Astrocyte (in vitro differentiated cells and primary cell): ENCODE measurements around the gene MYOCD. TPM values are rescaled to one million over a fixed set of nuclear protein-coding genes. Genes with fewer than 3 reads are reported as not detected.
A peak's percentile ranks its signal among the peaks of the same experiment; 100 is the strongest.

Experiments
- DNase-seq: peaks from one replicate; pipeline ENCODE4 v3.0.0-alpha.2; 2010; ENCODE audit warnings: low read depth
- FAIRE-seq: peaks from 2 replicates; lab custom pipeline; 2011; peaks lifted over from hg19 to GRCh38; lab: Jason Lieb, UNC
- H2AFZ ChIP-seq: 2 replicates; pipeline ENCODE4 v1.6.0; 2012; ENCODE audit warnings: low read depth, low read length, inconsistent platforms
- H3K27ac ChIP-seq: 2 replicates; pipeline ENCODE4 v1.5.1; 2011; ENCODE audit warnings: low read depth, low read length, inconsistent platforms
- H3K27me3 ChIP-seq: 2 replicates; pipeline ENCODE4 v1.6.0; 2011; ENCODE audit warnings: low read length, inconsistent platforms; ENCODE audit not compliant: insufficient read depth
- H3K36me3 ChIP-seq: 2 replicates; pipeline ENCODE4 v1.5.1; 2011; ENCODE audit warnings: low read length, inconsistent platforms; ENCODE audit not compliant: insufficient read depth
- H3K4me1 ChIP-seq: 2 replicates; pipeline ENCODE4 v1.5.1; 2011; ENCODE audit warnings: low read length, inconsistent platforms; ENCODE audit not compliant: insufficient read depth
- H3K4me2 ChIP-seq: 2 replicates; pipeline ENCODE4 v1.6.0; 2012; ENCODE audit warnings: low read length, inconsistent platforms
- H3K4me3 ChIP-seq: 2 replicates; pipeline ENCODE4 v1.5.1; 2011; ENCODE audit warnings: low read depth, mild to moderate bottlenecking, low read length, inconsistent platforms; ENCODE audit not compliant: insufficient read depth
- H3K79me2 ChIP-seq: 2 replicates; pipeline ENCODE4 v1.6.0; 2012; ENCODE audit warnings: mild to moderate bottlenecking, low read length, inconsistent platforms; ENCODE audit not compliant: insufficient read depth
- H3K9ac ChIP-seq: 2 replicates; pipeline ENCODE4 v1.6.0; 2012; ENCODE audit warnings: mild to moderate bottlenecking, low read length, inconsistent platforms
- H3K9me3 ChIP-seq: 2 replicates; pipeline ENCODE4 v1.5.1; 2012; ENCODE audit warnings: low read depth, mild to moderate bottlenecking, low read length, inconsistent platforms; ENCODE audit not compliant: insufficient read depth
- H4K20me1 ChIP-seq: 2 replicates; pipeline ENCODE4 v1.6.0; 2012; ENCODE audit warnings: low read length, inconsistent platforms; ENCODE audit not compliant: insufficient read depth
- H3K27ac Mint-ChIP-seq: one replicate; pipeline ENCODE4 v1.8.0; 2021; ENCODE audit warnings: mild to moderate bottlenecking, mixed read lengths; ENCODE audit not compliant: unreplicated experiment
- H3K27me3 Mint-ChIP-seq: one replicate; pipeline ENCODE4 v1.8.0; 2021; ENCODE audit warnings: low read depth, mixed read lengths; ENCODE audit not compliant: unreplicated experiment
- H3K36me3 Mint-ChIP-seq: one replicate; pipeline ENCODE4 v1.8.0; 2021; ENCODE audit warnings: low read depth, mixed read lengths; ENCODE audit not compliant: unreplicated experiment
- H3K4me1 Mint-ChIP-seq: one replicate; pipeline ENCODE4 v1.8.0; 2021; ENCODE audit warnings: low read depth, mixed read lengths; ENCODE audit not compliant: unreplicated experiment
- H3K4me3 Mint-ChIP-seq: one replicate; pipeline ENCODE4 v1.8.0; 2021; ENCODE audit warnings: mild to moderate bottlenecking, moderate library complexity, mixed read lengths; ENCODE audit not compliant: unreplicated experiment
- H3K9me3 Mint-ChIP-seq: one replicate; pipeline ENCODE4 v1.8.0; 2021; ENCODE audit warnings: mild to moderate bottlenecking, mixed read lengths; ENCODE audit not compliant: unreplicated experiment
- EZH2 ChIP-seq: IDR thresholded peaks from 2 replicates; pipeline ENCODE4 v1.6.1; 2012; ENCODE audit warnings: mild to moderate bottlenecking, low read length, inconsistent platforms; ENCODE audit not compliant: insufficient read depth
- total RNA-seq: library from RNA; stranded (reverse); gene quantifications from 2 replicates; pipeline ENCODE4 v1.2.1, GENCODE V29; 2021
- TF ChIP-seq, protein P1 (sequence below): IDR thresholded peaks from 2 replicates; pipeline ENCODE4 v1.5.1; 2011; ENCODE audit warnings: low read depth, mild to moderate bottlenecking, inconsistent platforms, low read length, moderate library complexity; ENCODE audit not compliant: insufficient read depth

Gene MYOCD
- total RNA-seq, 1 donor from 2014 or later = 2.8 TPM

DNA sequence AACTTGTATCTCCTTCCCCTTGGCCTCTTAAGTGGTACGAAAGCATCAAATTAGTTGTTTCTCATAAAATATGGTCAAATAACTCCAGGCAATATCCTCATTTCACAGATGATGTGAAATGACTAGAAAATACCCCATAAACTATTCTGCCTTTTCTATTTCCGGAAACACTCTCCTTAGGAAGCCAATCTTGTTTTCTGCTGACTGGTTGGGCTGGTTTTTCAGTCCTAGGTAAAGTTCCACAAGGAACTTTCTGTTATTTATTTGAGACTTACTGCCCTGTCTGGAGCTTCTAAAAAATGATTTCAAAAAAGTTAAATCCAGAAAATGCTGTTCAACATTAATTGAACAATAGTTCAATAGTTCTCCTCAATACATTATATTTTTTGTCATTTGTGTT is 7.3 kb downstream of the MYOCD start:
- H3K4me3 Mint-ChIP-seq = no peak overlapping the region
- H3K4me1 Mint-ChIP-seq = peaks cover 6% of the 10 kb centered on the region
- no peak overlapping the region for H3K27ac Mint-ChIP-seq
- no peaks in the 10 kb centered on the region for H3K9me3 Mint-ChIP-seq
- H3K9ac ChIP-seq = no peak overlapping the region
- no peaks in the 10 kb centered on the region for H3K36me3 Mint-ChIP-seq
- DNase-seq (no peak), FAIRE-seq (no peak)
- H2AFZ ChIP-seq = no peak overlapping the region
- no peaks in the 10 kb centered on the region for H3K27me3 Mint-ChIP-seq
- H3K9me3 ChIP-seq = no peaks in the 10 kb centered on the region
- no peaks in the 10 kb centered on the region for H3K27me3 ChIP-seq
- no peak overlapping the region for H3K4me2 ChIP-seq
- H3K4me3 ChIP-seq = no peak overlapping the region
- H3K79me2 ChIP-seq = no peaks in the 10 kb centered on the region
- H3K27ac ChIP-seq = no peak overlapping the region
- H4K20me1 ChIP-seq = no peaks in the 10 kb centered on the region
- H3K36me3 ChIP-seq = no peaks in the 10 kb centered on the region
- H3K4me1 ChIP-seq = no peaks in the 10 kb centered on the region
- no peak for TF ChIP-seq EZH2
- TF ChIP-seq, protein P1, sequence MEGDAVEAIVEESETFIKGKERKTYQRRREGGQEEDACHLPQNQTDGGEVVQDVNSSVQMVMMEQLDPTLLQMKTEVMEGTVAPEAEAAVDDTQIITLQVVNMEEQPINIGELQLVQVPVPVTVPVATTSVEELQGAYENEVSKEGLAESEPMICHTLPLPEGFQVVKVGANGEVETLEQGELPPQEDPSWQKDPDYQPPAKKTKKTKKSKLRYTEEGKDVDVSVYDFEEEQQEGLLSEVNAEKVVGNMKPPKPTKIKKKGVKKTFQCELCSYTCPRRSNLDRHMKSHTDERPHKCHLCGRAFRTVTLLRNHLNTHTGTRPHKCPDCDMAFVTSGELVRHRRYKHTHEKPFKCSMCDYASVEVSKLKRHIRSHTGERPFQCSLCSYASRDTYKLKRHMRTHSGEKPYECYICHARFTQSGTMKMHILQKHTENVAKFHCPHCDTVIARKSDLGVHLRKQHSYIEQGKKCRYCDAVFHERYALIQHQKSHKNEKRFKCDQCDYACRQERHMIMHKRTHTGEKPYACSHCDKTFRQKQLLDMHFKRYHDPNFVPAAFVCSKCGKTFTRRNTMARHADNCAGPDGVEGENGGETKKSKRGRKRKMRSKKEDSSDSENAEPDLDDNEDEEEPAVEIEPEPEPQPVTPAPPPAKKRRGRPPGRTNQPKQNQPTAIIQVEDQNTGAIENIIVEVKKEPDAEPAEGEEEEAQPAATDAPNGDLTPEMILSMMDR = no peak

DNA sequence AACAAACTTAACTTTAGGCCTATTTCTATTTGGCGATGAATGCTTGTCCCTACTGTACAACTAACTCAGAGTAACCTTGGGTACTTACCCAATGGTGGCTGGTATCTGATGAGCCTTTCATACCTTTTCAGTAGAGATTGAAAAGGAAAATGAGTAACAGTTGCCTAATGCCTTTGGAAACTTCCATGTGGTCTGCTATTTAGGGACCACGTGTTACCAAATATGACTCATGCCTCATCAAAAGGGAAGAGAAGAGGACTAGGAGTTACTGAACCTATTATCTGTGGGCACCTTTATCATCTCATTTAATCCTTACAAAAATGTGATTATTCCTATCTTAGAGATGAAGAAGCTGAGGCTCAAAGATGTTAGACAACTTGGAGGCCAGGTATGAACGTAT is 8.1 kb downstream of the MYOCD start:
- Histone ChIP-seq H3K36me3 (no peaks in the 10 kb centered on the region), H3K79me2 (no peaks in the 10 kb centered on the region), H3K27me3 (no peaks in the 10 kb centered on the region), H3K9me3 (no peaks in the 10 kb centered on the region), H2AFZ (no peak overlapping the region), H3K27ac (no peak overlapping the region), H3K4me2 (no peak overlapping the region), H3K9ac (no peak overlapping the region), H4K20me1 (no peaks in the 10 kb centered on the region), H3K4me1 (no peaks in the 10 kb centered on the region), H3K4me3 (no peak overlapping the region)
- H3K36me3 Mint-ChIP-seq = no peaks in the 10 kb centered on the region
- H3K27me3 Mint-ChIP-seq = no peaks in the 10 kb centered on the region
- H3K4me3 Mint-ChIP-seq = no peak overlapping the region
- TF ChIP-seq, protein P1 = no peak
- TF ChIP-seq EZH2 = no peak
- no peak overlapping the region for H3K27ac Mint-ChIP-seq
- H3K9me3 Mint-ChIP-seq = no peaks in the 10 kb centered on the region
- H3K4me1 Mint-ChIP-seq = peaks cover 6% of the 10 kb centered on the region
- peak; percentile 37 for FAIRE-seq
- DNase-seq = peak; percentile 25

DNA sequence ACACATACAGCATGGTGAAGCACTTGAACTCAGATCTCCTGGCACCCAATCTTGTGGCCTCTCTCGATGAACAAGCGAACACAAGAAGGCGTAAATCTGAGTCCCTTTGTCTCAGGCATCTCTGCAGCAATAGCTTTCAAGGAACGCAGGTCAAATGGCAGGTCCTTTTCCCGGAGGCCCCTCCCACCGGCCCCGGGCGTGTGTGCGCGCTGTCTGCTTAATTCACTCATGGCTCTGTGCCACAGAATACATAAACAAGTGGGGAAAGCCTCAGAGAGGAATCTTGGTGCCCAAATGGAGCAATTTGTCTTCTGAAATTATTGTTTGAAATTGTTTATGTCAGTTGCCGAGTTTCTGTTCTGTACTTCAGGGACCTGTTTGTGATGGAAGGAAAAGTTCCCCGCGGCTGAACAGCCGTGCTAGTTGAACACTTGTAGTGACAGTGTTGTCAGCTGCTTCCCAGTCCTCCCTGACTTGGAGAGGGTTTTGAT is 14.8 kb downstream of the MYOCD start:
- FAIRE-seq (no peak), DNase-seq (no peak)
- Histone ChIP-seq H3K36me3 (no peaks in the 10 kb centered on the region), H3K4me2 (no peak overlapping the region), H3K27me3 (no peaks in the 10 kb centered on the region), H3K4me3 (no peak overlapping the region), H3K27ac (no peak overlapping the region), H3K9ac (no peak overlapping the region), H4K20me1 (no peaks in the 10 kb centered on the region), H3K4me1 (no peaks in the 10 kb centered on the region), H2AFZ (no peak overlapping the region), H3K9me3 (no peaks in the 10 kb centered on the region), H3K79me2 (no peaks in the 10 kb centered on the region)
- no peaks in the 10 kb centered on the region for H3K9me3 Mint-ChIP-seq
- no peaks in the 10 kb centered on the region for H3K36me3 Mint-ChIP-seq
- no peaks in the 10 kb centered on the region for H3K4me1 Mint-ChIP-seq
- H3K4me3 Mint-ChIP-seq = no peak overlapping the region
- no peak overlapping the region for H3K27ac Mint-ChIP-seq
- TF ChIP-seq, protein P1 = no peak
- TF ChIP-seq EZH2 = no peak
- H3K27me3 Mint-ChIP-seq = peaks cover 12% of the 10 kb centered on the region
